HG03442 (cell line): ENCODE measurements around the gene PRKX.
"Not testable (repeated sequence)": the region's sequence is repeated elsewhere in the genome, so short reads cannot be mapped to it uniquely, and the experiment has no call there.

ENCODE experiments used
- ATAC-seq: cut with Tn5 transposase; IDR thresholded peaks from one replicate; pipeline ENCODE4 v1.9.1; 2021; ENCODE audit warnings: mild to moderate bottlenecking, moderate library complexity; ENCODE audit not compliant: unreplicated experiment

Gene PRKX

DNA sequence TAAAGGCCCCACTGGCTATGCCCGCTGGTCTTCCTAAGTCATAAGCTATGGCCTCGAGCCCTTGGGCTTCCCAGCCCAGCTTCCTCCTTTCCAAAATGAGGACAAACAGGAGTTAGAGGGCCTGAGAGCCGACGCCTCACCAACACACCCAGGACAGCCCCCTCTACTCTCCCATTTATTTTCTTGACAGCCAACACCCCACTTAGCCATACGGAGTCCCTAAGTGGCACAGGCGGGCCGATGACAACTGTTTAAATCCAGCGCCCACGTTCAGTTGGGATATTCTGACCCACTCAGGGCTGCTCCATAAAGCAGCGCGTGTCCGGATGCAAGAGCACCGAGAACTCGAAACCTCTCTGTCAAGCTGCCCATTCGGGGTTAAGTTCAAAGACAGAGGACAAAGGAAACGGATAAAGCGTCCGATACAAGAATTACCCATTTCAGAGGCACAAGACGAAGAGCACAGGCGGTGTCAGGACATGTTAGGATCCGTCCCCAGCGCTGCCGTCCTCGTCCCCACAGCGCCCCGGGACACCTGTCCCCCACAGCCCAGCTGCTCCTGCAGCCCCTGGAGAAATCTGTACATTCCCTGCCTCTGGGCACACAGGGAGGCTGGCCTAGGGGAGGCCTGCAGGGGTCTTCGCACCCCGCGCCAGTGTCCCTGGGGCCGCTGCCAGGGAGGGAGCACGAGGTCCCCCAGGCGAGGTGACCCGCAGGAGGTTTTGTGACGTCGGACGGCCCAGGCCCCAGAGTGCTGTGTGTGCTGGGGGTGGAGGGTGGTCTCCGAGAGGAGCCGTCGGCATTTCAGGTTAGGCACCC, 1.2 kb downstream of the PRKX start:
- peak; percentile 4 for ATAC-seq

DNA sequence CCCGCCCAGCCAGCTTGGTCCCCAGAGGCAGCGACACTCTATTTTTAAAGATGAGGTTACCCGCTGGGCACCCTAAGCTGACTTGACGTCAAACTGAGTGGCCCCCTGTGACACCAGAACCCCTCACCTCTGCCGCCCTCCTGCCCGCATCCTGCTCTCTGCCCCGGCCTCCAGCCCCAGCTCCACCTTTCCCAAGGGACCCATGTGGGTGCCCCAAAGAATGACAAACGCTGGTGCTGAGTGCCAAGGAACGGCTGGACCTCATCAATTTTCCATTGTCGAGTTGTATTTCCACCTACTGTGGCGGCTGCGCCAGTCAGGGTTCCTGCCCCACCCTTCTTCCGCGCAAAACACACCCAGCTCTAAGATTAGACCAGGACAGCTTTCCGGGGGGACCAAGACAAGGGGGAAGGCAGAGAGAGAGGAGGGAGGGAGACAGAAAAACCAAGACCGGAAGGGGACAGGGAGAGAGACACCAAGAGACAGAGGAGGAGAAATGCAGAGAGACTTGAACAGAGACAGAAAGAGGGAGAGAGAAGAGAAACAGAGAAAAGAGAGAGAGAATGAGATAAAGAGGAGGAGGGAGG, 2.0 kb downstream of the PRKX start:
- ATAC-seq, result no peak

GRCh38 chrX:3707673-3708274, 5.7 kb downstream of the PRKX start:
- not testable (repeated sequence) for ATAC-seq

DNA sequence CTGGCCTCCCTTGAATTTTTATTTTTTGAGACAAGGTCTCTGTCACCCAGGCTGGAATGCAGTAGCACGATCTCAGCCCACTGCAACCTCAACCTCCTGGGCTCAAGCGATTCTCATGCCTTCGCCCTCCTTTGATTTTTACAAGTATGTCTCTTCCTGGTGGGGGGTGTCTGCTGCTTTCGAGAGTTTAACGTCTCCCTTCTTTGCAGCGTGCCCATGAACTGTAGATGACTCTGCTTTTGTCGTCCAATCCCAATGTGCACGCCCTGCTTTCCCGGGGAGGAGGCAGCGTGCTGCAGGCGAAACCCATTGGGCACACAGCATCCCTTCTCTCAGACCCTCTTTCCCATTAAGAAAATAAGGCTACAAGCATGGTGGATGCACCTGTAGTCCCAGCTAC, 7.0 kb downstream of the PRKX start:
- no peak for ATAC-seq

GRCh38 chrX:3703251-3703650, 10.2 kb downstream of the PRKX start:
- ATAC-seq, result not testable (repeated sequence)

GRCh38 chrX:3702095-3702494, 11.4 kb downstream of the PRKX start:
- ATAC-seq, result not testable (repeated sequence)

- not testable (repeated sequence) for ATAC-seq
Measured at GRCh38 chrX:3701445-3701928, 12.0 kb downstream of the PRKX start.

- ATAC-seq, result peak; percentile 54
Measured at GRCh38 chrX:3699821-3700381, 13.5 kb downstream of the PRKX start.

DNA sequence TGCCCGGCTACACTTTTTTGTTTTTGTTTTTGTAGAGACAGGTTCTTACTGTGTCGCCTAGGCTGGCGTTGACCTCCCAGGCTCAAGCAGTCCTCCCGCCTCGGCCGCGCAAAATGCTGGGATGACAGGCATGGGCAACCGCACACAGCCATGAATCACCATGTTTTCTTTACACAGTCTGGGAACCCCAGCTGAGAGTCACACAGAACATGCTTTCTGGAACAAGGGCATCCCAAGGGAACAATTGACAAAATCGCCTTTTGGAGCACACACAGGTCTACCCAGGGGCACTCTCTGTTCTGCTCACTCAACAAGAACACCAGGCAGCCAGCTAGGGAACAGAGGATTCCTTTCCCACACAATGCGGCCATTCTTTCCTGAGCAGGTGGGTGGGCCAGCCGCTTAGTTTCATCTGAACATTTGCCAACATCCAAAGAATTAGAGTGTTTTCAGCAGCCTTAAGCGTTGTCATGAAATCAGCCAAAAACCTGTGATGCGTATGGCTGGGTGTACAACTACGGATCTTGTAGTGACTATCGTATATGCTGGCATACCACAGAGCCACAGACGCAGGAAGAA, 15.7 kb downstream of the PRKX start:
- no peak for ATAC-seq

DNA sequence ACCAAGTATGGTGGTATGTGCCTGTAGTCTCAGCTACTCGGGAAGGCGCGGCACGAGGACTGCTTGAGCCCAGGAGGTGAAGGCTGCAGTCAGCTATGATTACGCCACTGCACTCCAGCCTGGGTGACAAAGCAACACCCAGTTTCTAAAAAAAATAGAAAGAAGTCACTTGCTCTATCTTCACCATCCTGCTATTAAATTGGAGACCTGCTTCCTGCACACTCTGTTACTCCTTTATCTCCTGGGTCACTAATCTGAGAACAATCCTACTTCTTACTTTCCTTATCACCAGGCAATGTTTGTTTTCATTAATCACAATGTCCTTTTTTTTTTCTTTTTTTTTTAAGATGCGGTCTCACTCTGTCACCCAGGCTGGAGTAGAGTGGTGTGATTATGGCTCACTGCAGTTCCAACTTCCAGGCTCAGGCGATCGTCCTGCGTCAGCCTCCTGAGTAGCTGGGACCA, 16.2 kb downstream of the PRKX start:
- ATAC-seq, result no peak

DNA sequence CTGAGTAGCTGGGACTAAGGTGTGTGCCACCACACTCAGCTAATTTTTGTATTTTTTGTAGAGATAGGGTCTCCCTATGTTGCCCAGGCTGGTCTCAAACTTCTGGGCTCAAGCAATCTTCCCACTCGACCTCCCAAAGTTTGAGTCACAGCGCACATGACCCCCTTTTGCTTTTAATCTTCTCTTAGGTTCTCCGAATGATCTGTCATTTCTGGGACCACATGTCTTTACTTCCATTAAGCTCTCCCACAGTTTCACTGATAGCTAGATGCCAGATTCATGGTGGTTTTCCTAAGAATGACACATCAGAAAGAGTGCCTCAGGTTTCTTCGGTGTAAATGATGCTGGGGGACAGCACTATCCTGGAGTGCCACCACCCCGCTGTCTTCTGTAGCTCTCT, 17.9 kb downstream of the PRKX start:
- no peak for ATAC-seq

DNA sequence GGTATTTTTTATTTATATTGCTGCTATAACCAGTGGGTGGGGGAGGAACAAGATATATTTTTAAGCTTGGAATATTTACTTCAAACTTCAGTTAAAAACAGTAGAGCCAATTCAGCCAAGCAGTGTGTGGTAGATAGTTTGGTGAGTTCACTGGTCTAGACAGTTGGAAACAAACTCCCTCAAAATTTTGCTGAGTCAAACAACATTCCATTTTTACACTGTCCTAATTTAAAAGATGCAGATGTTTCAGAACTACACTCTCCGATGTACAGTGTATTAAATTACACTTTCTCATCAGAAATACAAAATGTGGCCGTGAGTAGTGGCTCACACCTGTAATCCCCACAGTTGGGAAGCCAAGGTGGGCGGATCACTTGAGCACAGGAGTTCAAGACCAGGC, 23.3 kb downstream of the PRKX start:
- ATAC-seq, result no peak

GRCh38 chrX:3683236-3683635, 30.2 kb downstream of the PRKX start:
- ATAC-seq, result not testable (repeated sequence)

GRCh38 chrX:3680459-3680858, 33.0 kb downstream of the PRKX start:
- no peak for ATAC-seq

DNA sequence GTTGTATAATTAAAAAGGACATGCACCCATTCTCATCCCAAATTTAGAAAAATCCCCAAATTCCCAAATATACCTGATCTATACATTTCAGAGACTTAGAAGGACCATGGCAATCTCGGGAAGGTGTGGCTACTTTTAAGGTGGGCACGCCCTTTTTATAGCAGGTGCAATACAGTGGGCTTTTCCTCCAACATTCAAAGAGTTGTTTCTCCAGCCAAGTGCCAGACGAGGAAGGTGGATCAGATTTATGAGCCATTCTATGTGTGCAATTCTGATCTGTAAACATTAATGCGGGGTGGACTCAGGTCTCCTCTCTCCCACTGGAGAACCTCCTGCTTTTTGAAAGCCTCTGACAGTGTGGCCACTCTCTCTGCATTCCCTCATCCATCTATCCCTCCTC, 33.8 kb downstream of the PRKX start:
- no peak for ATAC-seq

DNA sequence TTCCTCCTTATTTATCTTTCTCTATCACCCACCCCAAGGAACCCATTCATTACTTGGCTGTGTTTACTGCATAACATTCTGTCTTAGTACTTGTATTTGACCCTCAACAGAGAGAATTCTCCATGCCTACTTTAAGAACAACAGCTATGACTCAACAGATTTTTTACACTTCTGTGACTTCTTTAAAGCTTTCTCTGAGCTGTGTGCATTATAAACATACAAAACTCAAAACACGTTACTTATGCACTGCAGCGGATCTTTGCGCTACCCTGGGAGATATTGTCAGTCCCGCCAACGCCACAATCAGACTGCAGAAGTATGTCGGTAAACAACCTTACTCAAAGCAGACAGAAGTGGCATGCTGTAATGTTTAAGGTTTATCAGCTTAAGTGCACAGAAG, 35.1 kb downstream of the PRKX start:
- no peak for ATAC-seq

DNA sequence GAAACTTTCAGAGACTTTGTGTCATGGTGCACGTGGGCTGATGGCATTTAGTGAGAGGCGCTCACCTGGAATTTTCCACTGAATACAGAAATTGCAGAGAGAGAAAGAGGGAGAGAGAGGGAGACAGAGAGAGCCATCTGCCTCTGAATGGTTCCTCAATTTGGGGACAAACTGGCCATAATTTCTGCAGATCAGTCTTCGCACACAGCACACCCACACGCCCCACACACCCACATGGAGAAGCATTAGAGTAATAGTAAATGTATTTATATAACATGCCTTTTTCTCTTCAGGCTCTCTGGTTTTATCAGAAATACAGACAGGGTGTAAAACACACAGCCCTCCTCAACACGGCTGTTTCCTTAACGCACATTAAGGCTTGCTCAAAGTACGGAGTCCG, 38.6 kb downstream of the PRKX start:
- no peak for ATAC-seq

- ATAC-seq, result no peak
Measured at GRCh38 chrX:3669841-3670475, 43.5 kb downstream of the PRKX start.

- no peak for ATAC-seq
Measured at GRCh38 chrX:3666975-3667374, 46.5 kb downstream of the PRKX start.

GRCh38 chrX:3664921-3665320, 48.5 kb downstream of the PRKX start:
- no peak for ATAC-seq
